Chondrocyte (in vitro differentiated cells): ENCODE measurements around the gene CALR. TPM values are rescaled to one million over a fixed set of nuclear protein-coding genes. Genes with fewer than 3 reads are reported as not detected.
A peak's percentile ranks its signal among the peaks of the same experiment; 100 is the strongest.
"Not testable (repeated sequence)": the region's sequence is repeated elsewhere in the genome, so short reads cannot be mapped to it uniquely, and the experiment has no call there.

Experiments used
- DNase-seq: peaks from one replicate; pipeline ENCODE4 v3.0.0; 2021; ENCODE audit warnings: mixed read lengths, low spot score
- H3K27ac Mint-ChIP-seq: one replicate; pipeline ENCODE4 v1.8.0; 2021; ENCODE audit warnings: mild to moderate bottlenecking, moderate library complexity, mixed read lengths; ENCODE audit not compliant: unreplicated experiment
- H3K27me3 Mint-ChIP-seq: 2 replicates; pipeline ENCODE4 v1.8.0; 2021; ENCODE audit warnings: low read depth, mixed read lengths
- H3K36me3 Mint-ChIP-seq: 2 replicates; pipeline ENCODE4 v1.8.0; 2021; ENCODE audit warnings: low read depth, mixed read lengths
- H3K4me1 Mint-ChIP-seq: 2 replicates; pipeline ENCODE4 v1.8.0; 2021; ENCODE audit warnings: low read depth, mild to moderate bottlenecking, mixed read lengths
- H3K4me3 Mint-ChIP-seq: one replicate; pipeline ENCODE4 v1.8.0; 2021; ENCODE audit warnings: mild to moderate bottlenecking, moderate library complexity, mixed read lengths; ENCODE audit not compliant: unreplicated experiment
- H3K9me3 Mint-ChIP-seq: 2 replicates; pipeline ENCODE4 v1.8.0; 2021; ENCODE audit warnings: low read depth, mixed read lengths
- CTCF ChIP-seq: fragments of 200-600 bp; sonication (generic); IDR thresholded peaks from 2 replicates; pipeline ENCODE4 v1.5.0; 2021; ENCODE audit warnings: antibody characterized with exemption, mild to moderate bottlenecking, moderate library complexity
- total RNA-seq: library from RNA; stranded (reverse); gene quantifications from 3 replicates; pipeline ENCODE4 v1.2.1, GENCODE V29; 2021

CALR gene
- total RNA-seq, 1 donor from 2014 or later: 1,165 TPM

GRCh38 chr19:12955996-12956395, 17.6 kb downstream of the CALR start:
- H3K36me3 Mint-ChIP-seq: peaks cover 11% of the 10 kb centered on the region
- TF ChIP-seq CTCF: no peak
- no peaks in the 10 kb centered on the region for H3K27me3 Mint-ChIP-seq
- H3K4me3 Mint-ChIP-seq: peak overlapping the region; percentile 83
- no peaks in the 10 kb centered on the region for H3K9me3 Mint-ChIP-seq
- peak overlapping the region; percentile 90 for H3K27ac Mint-ChIP-seq
- DNase-seq: no peak
- peaks cover 59% of the 10 kb centered on the region for H3K4me1 Mint-ChIP-seq

GRCh38 chr19:12956446-12957388, 18.3 kb downstream of the CALR start, which contains the start of gene GADD45GIP1:
TSS of gene GADD45GIP1 (minus strand) at chr19:12957223. CDS start at chr19:12957212, 11 bp downstream.
- no peaks in the 10 kb centered on the region for H3K27me3 Mint-ChIP-seq
- DNase-seq: peak; percentile 95
- H3K4me3 Mint-ChIP-seq: peak within 1 kb of the TSS; percentile 83
- no peak for TF ChIP-seq CTCF
- peaks cover 8% of the 10 kb centered on the region for H3K36me3 Mint-ChIP-seq
- H3K4me1 Mint-ChIP-seq: peaks cover 52% of the 10 kb centered on the region
- no peaks in the 10 kb centered on the region for H3K9me3 Mint-ChIP-seq
- peak within 1 kb of the TSS; percentile 90 for H3K27ac Mint-ChIP-seq

- not testable (repeated sequence) for DNase-seq, H3K36me3 Mint-ChIP-seq, H3K9me3 Mint-ChIP-seq, H3K27me3 Mint-ChIP-seq
- H3K27ac Mint-ChIP-seq: peak overlapping the region; percentile 84
- H3K4me1 Mint-ChIP-seq: peaks cover 45% of the 10 kb centered on the region
- H3K4me3 Mint-ChIP-seq: peak overlapping the region; percentile 67
Observed at GRCh38 chr19:12957389-12957952, 19.1 kb downstream of the CALR start.

- Mint-ChIP-seq H3K4me1 (peaks cover 24% of the 10 kb centered on the region), H3K27me3 (no peaks in the 10 kb centered on the region), H3K4me3 (no peak overlapping the region), H3K27ac (no peak overlapping the region), H3K36me3 (peaks cover 2% of the 10 kb centered on the region), H3K9me3 (no peaks in the 10 kb centered on the region)
- no peak for DNase-seq
- TF ChIP-seq CTCF: no peak
Observed at GRCh38 chr19:12959481-12959880, 21.1 kb downstream of the CALR start.

GRCh38 chr19:12965017-12965811, 26.8 kb downstream of the CALR start:
- peak; percentile 97 for TF ChIP-seq CTCF
- peak overlapping the region; percentile 86 for H3K27ac Mint-ChIP-seq

More at GRCh38 chr19:12965017-12965811, 26.8 kb downstream of the CALR start:
- H3K4me3 Mint-ChIP-seq: peak overlapping the region; percentile 97
- no peaks in the 10 kb centered on the region for H3K36me3 Mint-ChIP-seq
- no peaks in the 10 kb centered on the region for H3K27me3 Mint-ChIP-seq
- H3K9me3 Mint-ChIP-seq: no peaks in the 10 kb centered on the region
- H3K4me1 Mint-ChIP-seq: peaks cover 20% of the 10 kb centered on the region
- DNase-seq: no peak
